Kidney capillary endothelial cell (primary cell): Measurements from ENCODE around the gene CIT.

Experiments used
- DNase-seq: peaks from one replicate; pipeline ENCODE4 v3.0.0-alpha.2; 2018; ENCODE audit warnings: low spot score

CIT gene

GRCh38 chr12:119699199-119699760 lies 177.8 kb downstream of the CIT start:
- no peak for DNase-seq

- no peak for DNase-seq
Observed at GRCh38 chr12:119696943-119697342, 180.2 kb downstream of the CIT start.

GRCh38 chr12:119695034-119695433 lies 182.1 kb downstream of the CIT start:
- no peak for DNase-seq

GRCh38 chr12:119694111-119694510 lies 183.0 kb downstream of the CIT start:
- DNase-seq: no peak

GRCh38 chr12:119693511-119693910 lies 183.6 kb downstream of the CIT start:
- DNase-seq: no peak

- DNase-seq: peak; percentile 48
Observed at GRCh38 chr12:119692997-119693396, 184.1 kb downstream of the CIT start.

- DNase-seq: peak; percentile 59
Observed at GRCh38 chr12:119692410-119692809, 184.7 kb downstream of the CIT start.

GRCh38 chr12:119691202-119691810 lies 185.8 kb downstream of the CIT start:
- DNase-seq: no peak

GRCh38 chr12:119689935-119690500 lies 187.1 kb downstream of the CIT start:
- DNase-seq: no peak

- no peak for DNase-seq
Observed at GRCh38 chr12:119687879-119688278, 189.2 kb downstream of the CIT start.

- no peak for DNase-seq
Observed at GRCh38 chr12:119687406-119687805, 189.7 kb downstream of the CIT start.

- no peak for DNase-seq
Observed at GRCh38 chr12:119686776-119687175, 190.3 kb downstream of the CIT start.

- no peak for DNase-seq
Observed at GRCh38 chr12:119686355-119686754, 190.8 kb downstream of the CIT start.

GRCh38 chr12:119685375-119685774 lies 191.7 kb downstream of the CIT start:
- DNase-seq: no peak

- no peak for DNase-seq
Observed at GRCh38 chr12:119684711-119685369, 192.3 kb downstream of the CIT start.

GRCh38 chr12:119683816-119684215 lies 193.3 kb downstream of the CIT start:
- DNase-seq: no peak

GRCh38 chr12:119683413-119683812 lies 193.7 kb downstream of the CIT start:
- no peak for DNase-seq

GRCh38 chr12:119682639-119683252 lies 194.4 kb downstream of the CIT start:
- no peak for DNase-seq

GRCh38 chr12:119681728-119682638 lies 195.1 kb downstream of the CIT start:
- DNase-seq: no peak

- DNase-seq: no peak
Observed at GRCh38 chr12:119681111-119681510, 196.0 kb downstream of the CIT start.

GRCh38 chr12:119679490-119679889 lies 197.6 kb downstream of the CIT start:
- no peak for DNase-seq

GRCh38 chr12:119679081-119679480 lies 198.0 kb downstream of the CIT start:
- DNase-seq: no peak
